ENCODE data around the gene CPPED1.
"Not testable (repeated sequence)": the region's sequence is repeated elsewhere in the genome, so short reads cannot be mapped to it uniquely, and the experiment has no call there.

Gene CPPED1

DNA sequence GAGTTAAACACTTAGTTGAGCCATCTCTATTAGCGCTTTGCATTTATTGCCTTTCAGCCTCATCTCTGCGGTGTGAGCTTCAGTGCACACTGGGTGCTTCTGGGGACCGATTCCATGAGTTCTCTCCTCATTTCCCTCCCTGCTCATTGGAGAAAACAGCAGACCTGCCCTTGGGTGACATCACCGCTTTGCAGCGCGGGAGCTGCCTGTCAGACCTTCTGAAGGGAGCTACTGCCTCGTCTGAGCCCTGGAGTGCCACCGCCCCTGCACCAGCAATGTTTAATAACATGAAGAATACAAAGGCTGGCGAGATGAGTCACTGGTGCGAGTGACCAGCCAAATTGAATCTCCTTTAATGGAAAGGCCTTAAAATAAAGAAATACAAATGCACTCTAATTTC lies 30.2 kb upstream of the CPPED1 start:
- TF ChIP-seq, protein P1, sequence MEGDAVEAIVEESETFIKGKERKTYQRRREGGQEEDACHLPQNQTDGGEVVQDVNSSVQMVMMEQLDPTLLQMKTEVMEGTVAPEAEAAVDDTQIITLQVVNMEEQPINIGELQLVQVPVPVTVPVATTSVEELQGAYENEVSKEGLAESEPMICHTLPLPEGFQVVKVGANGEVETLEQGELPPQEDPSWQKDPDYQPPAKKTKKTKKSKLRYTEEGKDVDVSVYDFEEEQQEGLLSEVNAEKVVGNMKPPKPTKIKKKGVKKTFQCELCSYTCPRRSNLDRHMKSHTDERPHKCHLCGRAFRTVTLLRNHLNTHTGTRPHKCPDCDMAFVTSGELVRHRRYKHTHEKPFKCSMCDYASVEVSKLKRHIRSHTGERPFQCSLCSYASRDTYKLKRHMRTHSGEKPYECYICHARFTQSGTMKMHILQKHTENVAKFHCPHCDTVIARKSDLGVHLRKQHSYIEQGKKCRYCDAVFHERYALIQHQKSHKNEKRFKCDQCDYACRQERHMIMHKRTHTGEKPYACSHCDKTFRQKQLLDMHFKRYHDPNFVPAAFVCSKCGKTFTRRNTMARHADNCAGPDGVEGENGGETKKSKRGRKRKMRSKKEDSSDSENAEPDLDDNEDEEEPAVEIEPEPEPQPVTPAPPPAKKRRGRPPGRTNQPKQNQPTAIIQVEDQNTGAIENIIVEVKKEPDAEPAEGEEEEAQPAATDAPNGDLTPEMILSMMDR (IDR thresholded peaks at IDR 0.05; ENCODE audit: insufficient read depth, low read depth, low read length, missing control alignments), result no peak
- no peak for DNase-seq (ENCODE audit: low read depth)
- H3K4me3 ChIP-seq (ENCODE audit: low read depth, low read length), result no peak overlapping the region

DNA sequence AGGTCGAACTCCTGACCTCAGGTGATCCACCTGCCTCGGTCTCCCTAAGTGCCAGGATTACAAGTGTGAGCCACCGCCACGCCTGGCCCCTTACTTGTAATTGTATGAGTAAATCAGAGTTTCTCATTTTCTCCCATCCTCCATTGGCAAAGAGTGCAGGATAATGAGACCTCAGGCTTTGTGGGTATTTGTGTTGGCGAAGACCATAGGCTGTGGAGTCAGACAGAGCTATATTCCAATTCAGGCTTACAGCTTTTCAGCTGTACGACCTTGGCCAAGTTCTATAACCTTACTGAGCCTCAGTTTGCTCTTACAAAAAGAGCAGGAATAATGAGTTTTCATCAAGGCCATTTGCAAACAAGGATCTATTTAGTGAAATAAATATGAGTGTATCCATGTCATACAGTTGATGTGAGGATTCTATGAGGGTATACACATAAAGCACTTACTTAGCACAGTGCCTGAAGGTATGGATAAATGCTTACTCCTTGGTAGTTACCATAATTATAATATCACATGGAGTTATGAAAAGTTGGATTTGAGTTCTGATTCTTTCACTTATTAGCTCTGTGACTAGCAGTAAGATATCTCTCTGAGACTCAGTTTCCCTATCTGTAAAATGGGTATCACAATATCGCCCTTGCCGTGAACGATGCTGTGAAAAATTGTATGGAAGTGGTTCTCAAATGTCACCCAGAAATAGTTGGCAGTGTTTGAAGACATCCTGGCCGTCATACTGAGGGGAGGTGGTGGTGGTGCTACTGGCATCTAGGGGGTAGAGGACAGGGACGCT lies 25.6 kb upstream of the CPPED1 start:
- DNase-seq (ENCODE audit: low read depth), result no peak
- TF ChIP-seq, protein P1 (IDR thresholded peaks at IDR 0.05; ENCODE audit: insufficient read depth, low read depth, low read length, missing control alignments), result no peak
- no peak overlapping the region for H3K4me3 ChIP-seq (ENCODE audit: low read depth, low read length)

DNA sequence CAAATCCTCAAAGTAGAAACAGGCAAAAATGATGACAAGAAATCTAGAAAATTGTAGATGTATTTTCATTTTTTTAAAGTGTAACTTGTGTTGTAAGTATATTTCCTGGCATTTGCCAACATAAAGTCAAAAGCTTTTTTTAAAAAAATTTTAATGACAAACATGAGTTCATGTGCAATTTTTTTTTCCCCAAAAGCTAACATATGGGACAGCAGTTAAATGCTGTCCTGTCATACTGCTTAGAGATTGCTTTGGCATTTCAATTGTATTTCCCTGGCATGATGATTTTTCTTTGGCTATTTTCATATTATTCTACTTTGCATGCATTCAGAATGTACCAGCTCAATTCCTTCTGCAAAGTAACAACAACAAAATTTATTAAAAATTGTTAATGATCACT lies 24.5 kb upstream of the CPPED1 start:
- TF ChIP-seq, protein P1 (IDR thresholded peaks at IDR 0.05; ENCODE audit: insufficient read depth, low read depth, low read length, missing control alignments), result no peak
- DNase-seq (ENCODE audit: low read depth), result no peak
- no peak overlapping the region for H3K4me3 ChIP-seq (ENCODE audit: low read depth, low read length)

- TF ChIP-seq, protein P1 (IDR thresholded peaks at IDR 0.05; ENCODE audit: insufficient read depth, low read depth, low read length, missing control alignments), result no peak
- DNase-seq (ENCODE audit: low read depth), result no peak
- no peak overlapping the region for H3K4me3 ChIP-seq (ENCODE audit: low read depth, low read length)
These were observed 22.9 kb upstream of the CPPED1 start for GRCh38 chr16:12826559-12826958.

GRCh38 chr16:12819126-12820117 lies 15.7 kb upstream of the CPPED1 start:
- H3K4me3 ChIP-seq (ENCODE audit: low read depth, low read length), result no peak overlapping the region
- TF ChIP-seq, protein P1 (IDR thresholded peaks at IDR 0.05; ENCODE audit: insufficient read depth, low read depth, low read length, missing control alignments), result peak; percentile 88
- peak; percentile 79 for DNase-seq (ENCODE audit: low read depth)

DNA sequence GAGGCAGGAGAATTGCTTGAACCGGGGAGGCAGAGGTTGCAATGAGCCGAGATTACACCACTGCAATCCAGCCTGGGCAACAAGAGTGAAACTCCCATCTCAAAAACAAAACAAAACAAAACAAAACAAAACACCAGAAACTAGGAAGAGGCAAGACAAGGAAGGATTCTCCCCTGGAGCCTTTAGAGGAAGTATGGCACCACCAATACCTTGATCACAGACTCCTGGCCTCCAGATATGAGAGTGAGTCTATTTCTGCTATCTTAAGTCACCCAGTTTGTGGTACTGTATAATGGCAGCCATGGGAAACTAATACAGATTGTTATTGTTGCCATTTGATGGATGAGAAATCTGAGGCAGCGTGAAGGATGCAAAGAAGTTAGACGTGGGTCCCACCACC lies 14.6 kb upstream of the CPPED1 start:
- TF ChIP-seq, protein P1 (IDR thresholded peaks at IDR 0.05; ENCODE audit: insufficient read depth, low read depth, low read length, missing control alignments), result no peak
- H3K4me3 ChIP-seq (ENCODE audit: low read depth, low read length), result no peak overlapping the region
- no peak for DNase-seq (ENCODE audit: low read depth)

- DNase-seq (ENCODE audit: low read depth), result not testable (repeated sequence)
These were observed 13.1 kb upstream of the CPPED1 start for GRCh38 chr16:12816791-12817214.

More at GRCh38 chr16:12816791-12817214, 13.1 kb upstream of the CPPED1 start:
- H3K4me3 ChIP-seq (ENCODE audit: low read depth, low read length), result not testable (repeated sequence)
